Measurements from ENCODE around the gene CMSS1.

DNA sequence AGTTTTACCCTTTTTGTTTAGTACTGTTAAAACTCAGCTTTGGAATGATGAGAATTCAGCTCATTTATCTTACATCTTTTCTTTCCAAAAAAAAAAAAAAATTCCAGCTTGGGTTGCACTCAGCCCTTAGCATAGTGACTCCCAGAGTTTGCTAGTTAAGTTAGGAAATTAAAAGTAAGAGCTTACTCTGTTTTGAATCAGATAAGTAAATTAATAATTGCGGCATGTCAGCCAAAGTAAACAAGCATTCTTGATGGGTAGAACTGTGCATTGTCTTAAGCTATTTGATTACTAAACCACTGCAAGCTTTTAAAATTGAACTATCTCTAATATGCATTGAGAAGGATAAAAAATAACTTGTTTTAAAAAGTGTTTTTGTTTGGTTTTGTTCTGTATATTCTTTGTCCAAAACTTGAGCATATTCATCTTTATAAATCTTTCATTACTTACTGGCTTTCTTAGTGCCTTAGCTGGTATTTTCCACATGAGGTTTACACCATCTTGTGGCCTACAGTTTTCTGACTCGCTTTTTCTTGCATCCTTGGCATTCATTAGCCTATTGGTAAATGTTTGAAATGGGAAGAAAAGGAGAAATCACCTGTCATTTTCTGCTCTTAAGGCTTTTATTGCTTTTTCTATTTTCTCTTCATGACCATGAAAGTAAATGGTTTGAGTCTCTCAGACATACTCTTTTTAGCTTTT is 189.1 kb downstream of the CMSS1 start:
- TF ChIP-seq CTCF (IDR thresholded peaks at IDR 0.05) = no peak
- TF ChIP-seq POLR2A (IDR thresholded peaks at IDR 0.05) = no peak
- TF ChIP-seq POLR2AphosphoS5 (IDR thresholded peaks at IDR 0.05) = no peak
- TF ChIP-seq EP300 (IDR thresholded peaks at IDR 0.05; ENCODE audit: low read depth) = no peak
